GM18526 (cell line): ENCODE measurements around the gene CSAD.
A peak's percentile ranks its signal among the peaks of the same experiment; 100 is the strongest.

Experiments
- POLR2A ChIP-seq: IDR thresholded peaks from 3 replicates; pipeline ENCODE4 v1.6.1; 2011; ENCODE audit not compliant: insufficient read length; ENCODE audit errors: extremely low read depth

CSAD gene

DNA sequence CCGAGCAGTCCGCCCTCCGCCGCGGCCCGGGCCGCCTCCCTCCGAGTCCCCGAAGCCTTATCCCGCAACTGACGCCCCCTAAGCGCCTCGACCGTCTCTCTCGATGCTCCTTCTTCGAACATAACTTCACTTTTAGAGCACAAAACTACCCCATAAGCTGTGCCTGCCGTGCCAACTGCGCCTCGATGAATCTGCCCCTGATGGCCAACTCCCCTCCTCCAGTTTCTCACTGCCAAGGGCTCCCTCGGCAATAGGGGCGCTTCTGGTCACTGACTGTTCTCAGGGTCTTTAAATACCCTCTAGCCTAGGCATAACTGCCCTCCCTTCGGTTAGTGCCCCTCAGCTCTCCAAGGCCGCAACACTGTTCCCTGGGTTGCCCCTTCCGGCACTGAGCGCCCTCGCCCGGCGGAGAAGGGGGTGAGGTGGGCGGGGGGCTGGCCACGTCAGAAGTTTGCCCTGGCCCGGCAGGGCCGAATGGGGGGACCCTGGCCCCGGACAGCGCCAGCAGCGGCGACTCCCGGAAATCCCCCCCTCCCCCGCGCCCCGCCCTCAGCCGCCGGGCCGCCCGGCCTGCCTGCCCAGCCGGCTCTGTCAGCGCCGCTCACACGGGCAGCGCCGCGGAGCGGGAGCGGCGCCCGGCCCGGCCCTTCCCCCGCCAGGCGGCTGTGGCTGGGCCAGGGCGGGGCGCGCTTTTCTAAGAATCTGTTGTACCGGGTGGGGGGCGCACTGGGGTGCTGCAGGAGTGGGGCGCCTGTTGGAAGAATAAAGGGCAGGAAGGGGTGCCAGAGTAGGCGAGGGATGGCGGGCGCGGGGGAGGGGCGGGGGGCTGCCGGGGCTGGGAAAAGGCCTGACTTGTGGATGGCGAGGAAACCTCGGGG is 40.7 kb upstream of the CSAD start:
- TF ChIP-seq POLR2A, result peak; percentile 57

DNA sequence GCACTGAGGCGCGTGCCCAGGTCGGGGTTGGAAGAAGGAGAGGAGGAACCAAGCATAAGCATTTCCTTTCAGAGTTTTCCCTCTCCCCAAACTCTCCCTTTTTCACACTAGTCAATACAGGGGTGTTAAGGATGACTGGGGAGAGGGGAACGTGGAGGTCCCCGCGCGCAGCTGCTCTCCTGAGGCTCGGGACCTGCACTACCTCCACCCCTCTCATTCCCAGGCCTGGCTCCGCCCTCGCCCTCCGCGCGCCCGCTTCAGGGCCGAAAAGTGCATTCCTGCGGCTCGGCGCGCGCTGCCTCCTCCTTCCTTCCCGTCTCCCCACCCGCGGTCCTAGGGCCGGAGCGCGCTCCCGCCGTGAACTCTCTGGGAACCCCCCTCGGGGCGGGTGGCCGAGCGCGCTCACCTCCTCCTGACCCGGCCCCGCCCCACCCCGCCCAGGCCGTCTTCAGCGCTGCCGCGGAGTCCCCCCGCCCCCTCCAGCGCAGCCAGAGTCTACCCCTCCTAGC is 40.0 kb upstream of the CSAD start:
- no peak for TF ChIP-seq POLR2A

DNA sequence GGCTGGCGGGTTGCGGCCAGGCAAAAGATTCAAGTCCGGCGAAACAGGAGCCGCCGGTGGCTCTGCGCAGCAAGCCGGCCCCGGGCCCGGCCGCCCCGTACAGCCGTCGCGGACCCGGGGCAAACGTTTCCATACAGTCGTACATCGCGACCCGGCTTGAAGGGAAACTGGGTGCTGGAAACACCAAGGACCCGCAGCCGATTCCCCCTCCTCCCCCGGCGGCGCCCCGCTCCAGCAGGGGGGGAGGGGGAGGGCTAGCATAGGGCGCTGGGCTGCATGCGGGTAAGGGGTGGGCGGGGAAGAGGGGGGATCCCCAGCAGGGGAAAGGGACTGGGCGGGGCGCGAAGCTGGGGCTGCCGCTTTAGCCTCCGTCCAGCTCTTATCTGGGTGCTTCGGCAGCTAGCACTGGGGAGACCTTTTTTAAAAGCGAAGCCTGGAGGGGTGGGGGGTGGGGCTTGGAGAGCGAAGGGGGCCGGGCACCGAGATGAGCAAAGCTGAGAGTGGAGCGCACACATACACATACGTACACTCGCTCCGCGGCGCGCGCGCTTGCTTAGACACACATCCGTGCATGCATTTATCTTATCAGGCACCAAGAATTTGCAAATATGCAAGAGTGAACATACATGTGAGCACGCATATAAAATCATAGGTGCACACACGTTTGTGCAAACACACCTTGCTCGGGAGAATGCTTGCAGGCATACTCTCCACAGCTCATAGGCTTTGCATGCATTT is 39.4 kb upstream of the CSAD start:
- no peak for TF ChIP-seq POLR2A

DNA sequence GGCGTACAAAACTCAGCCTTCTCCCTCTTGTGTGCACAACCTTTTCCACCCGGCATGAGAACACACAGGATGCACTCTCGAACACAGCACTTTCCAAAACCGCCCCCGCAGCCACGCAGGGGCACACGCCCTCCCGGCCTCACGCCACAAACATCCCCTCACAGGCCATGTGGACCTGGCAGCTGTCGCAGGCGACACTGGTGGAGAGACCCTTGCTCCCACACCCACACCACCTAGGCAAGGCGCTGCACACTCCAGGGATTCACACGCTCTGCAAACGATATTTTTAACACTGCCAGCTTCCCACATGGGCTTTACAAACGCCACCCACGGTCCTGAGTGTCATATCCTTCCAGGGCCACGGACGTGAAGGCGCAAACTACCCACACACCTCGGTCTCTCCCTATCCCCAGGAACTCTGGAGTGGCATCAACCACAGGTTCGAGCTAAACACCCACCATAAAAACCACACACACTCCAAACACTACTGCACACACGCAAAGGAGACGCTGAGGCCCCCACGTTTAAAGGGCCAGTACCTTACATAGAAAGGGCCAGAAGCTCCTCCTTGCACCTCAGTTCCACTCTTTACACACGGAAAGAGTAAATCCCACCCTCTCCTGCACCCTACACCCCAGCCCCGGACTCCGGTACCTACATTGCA is 38.7 kb upstream of the CSAD start:
- no peak for TF ChIP-seq POLR2A

DNA sequence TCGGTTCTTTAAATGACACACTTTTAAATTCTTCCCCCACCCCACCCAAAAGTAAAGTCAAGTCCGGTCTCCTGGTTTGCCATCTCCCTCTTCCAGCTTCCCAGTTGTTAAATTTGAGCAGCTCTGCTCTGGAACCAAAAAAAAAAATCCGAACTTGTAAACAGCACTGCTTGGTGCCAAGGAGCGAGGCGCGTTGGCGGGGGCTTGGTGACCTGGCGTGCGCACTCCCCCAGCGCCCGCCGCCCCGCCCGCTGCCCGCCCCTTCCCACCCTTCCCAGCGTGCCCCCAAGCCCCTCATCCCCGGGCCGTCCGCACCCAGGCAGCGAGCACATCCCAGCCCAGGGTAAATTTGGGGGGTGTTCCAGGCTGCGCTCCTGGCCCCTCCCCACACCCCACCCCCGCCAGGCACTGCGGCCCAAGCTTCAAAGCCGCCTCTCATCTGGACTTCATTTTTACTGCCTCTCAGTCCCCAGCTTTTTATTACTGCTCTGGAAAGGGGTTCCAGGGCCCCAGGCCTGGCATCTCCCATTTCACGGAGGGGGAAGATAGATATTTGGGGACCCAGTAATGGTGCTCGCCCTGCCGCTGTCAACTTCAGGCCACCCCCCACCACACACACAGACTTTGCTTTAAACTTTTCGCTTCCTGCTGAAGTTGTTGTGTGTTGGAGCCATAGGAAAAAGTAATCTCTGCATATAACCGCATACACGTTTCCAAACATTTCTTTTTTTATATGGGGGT is 38.0 kb upstream of the CSAD start:
- no peak for TF ChIP-seq POLR2A

DNA sequence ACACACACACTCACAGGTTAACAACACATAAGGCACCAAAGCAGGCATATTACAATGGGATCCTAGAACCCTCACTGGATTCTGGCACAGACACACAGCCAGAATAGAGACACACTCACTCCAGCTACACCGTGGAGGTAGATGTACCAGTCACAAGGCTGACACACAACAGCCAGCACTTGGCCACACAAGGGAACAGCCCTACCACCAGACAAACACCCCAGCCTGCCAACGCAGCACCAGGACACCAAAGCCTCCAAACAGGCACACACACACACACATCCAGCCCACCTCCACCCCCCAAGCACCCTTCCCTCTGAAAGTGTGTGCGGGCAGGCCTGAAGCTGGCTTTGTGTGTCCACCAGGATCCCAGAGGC is 37.2 kb upstream of the CSAD start:
- TF ChIP-seq POLR2A, result no peak

DNA sequence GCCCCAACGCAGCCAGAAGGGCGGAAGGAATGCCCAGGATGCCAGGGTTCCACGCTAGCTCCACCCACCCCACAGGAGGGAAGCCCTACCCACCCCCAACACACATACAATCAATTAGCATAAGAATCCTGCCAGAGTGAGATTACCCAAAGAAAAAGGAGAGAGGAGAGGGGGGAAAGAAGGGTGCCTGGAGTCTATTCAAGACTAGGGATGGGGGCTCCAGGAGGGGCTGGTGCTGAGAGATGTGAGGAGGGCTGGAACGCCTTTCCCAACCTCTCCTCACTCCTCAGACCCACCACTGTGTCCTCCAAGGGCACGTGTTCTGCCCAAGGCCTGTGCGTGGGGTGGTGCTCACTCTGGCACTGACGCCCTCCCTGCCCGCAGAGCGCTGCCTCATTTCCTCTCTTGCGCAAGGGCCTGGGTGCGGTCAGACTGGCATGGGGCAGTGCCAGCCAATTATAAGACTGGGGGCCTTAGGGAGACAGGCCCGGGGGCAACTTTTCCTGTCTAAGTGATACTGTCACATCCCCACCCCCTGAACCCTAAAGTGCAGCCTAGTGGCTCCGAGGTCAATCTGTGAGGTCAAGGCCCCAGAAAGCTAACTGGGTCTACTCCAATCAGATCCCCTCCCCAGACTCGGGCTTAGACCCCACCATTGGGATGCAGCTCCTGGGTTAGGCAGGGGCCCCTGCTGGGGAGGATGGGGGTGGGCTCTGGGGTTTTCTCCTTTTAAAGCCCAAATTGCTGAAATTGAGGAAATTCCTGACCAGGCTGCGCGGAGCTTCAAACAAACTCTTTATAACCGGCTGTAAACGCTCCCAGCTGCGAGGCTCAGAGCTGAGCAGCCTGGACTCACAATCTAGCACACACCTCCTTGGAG is 36.6 kb upstream of the CSAD start:
- no peak for TF ChIP-seq POLR2A

DNA sequence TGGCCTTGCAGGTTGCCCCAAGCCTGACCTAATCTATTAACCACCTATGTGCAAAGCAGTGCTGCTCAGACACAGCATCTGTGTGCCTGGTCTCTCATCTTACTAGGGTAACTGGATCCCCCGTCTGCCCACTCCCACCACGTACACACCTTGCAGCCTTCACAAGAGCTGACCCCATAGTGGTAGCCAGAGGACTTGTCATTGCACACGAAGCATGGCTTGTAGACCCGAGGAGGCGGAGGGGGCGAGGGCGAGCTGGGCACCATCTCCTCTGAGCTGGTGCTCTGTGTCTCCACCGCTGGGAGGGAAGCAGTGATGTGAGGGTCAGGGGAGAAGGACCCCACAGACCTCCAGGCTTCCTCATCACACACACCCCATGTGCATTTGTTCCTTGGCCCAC is 34.8 kb upstream of the CSAD start:
- TF ChIP-seq POLR2A, result no peak

DNA sequence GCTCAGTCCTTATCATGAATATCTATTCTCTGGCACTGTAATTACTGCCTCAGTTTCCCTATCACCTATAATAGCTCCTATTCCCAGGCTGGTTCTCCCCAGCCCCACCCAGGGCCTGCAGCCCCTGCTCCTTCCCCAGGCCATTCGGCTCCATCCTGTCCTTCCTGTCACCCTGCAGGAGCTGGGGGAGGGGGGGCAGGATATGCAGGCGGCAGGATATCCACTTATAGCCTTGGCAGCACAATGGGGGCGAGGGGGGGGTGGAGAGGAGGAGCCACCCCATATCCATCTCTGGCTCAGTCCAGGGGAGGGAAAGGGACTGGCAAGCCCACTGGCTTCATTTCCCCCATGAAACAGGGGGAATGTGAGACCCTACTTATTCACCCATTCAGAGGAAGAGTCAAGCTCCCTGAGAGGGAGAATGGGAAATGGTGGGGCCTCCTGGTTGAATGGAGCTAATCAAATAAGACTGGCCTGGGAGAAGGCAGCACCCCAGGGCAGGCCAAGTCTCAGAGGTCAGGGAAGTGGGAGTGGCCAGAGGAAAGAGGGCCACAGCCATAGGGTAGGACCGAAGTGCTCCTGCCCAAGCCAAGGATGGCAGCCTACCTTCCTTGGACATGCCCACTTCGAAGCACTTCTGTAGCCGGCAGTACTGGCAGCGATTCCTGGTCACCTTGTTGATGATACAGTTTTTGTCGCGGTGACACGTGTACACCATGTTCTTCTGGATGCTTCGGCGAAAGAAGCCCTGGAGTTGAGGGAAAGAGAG is 34.1 kb upstream of the CSAD start:
- no peak for TF ChIP-seq POLR2A

DNA sequence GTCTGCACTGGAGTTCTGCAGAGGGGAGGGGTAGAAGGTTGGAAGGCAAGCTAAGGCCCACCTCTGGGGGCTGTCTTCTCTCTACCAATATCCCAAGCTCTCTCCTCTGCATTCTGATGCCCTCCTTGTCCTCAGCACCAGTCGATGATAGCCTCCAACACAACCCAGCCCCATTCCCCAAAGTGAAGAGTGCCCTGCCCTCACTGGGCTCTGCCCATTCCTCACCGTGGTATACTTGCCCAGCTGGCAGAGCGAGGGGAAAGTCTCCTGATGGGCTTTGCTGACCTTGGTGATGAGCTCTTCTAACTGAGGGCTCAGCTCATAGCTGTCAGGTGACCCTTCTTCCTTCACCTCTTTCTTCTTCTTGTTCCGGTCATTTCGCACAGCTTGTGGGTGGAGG is 33.5 kb upstream of the CSAD start:
- no peak for TF ChIP-seq POLR2A

DNA sequence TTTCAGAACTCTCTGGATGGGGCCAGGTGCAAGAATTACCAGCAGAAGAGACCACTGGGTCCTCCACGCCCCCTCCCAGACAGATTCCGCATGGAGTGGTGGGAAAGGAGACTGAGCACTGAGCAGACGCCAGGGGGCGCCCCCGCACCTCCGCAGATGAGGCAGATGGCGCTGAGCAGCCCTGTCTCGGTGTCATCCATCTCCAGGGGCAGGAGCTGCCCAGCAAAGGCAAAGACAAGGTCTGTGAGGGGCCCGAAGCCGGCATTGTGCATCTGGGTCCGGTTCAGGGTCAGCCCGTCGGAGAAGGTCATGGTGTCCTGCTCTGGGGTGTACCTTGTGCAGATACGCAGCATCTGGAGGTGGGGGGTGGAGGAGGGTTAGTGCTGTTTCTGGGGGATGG is 32.6 kb upstream of the CSAD start:
- no peak for TF ChIP-seq POLR2A

DNA sequence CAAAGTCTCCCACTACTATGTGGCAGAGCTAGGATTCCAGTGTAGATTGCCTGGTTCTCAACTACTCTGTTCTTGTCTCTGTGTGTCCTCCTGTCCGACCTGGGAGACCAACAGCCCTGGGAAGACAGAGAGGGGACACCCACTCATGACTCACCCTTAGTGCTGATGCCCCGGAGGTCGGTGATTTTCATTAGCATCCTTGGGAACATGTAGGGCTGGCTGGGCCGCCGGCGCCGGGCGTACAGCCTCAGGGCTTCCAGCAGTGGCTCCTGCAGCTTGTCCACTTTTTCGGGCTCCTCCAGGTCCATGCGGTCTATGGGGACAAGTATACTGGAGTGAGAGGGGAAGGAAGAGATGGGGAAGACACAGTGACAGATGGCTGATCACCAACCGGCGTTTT is 32.2 kb upstream of the CSAD start:
- TF ChIP-seq POLR2A, result no peak
